SK-N-SH (cell line): Measurements from ENCODE around the gene EXOC3. TPM values are rescaled to one million over a fixed set of nuclear protein-coding genes. Genes with fewer than 3 reads are reported as not detected.

ENCODE experiments used
- CTCF ChIA-PET: fragments of 300-600, 350-600 bp; formaldehyde crosslinking; extraction: SDS; loops from one replicate; lab custom pipeline; 2021; lab: Yijun Ruan, JAX
- POLR2A ChIA-PET: fragments of 350-600 bp; sonication (Branson Sonifier 250); formaldehyde crosslinking; extraction: SDS; loops from one replicate; lab custom pipeline; 2020; ENCODE audit warnings: antibody characterized with exemption, inconsistent platforms; lab: Yijun Ruan, JAX
- DNase-seq: peaks from one replicate; pipeline ENCODE4 v3.0.0; 2012
- H2AFZ ChIP-seq: fragments of 200-600 bp; sonication (generic); 2 replicates; pipeline ENCODE4 v1.8.1; 2016; ENCODE audit warnings: antibody characterized with exemption, mild to moderate bottlenecking, low read depth
- H3F3A ChIP-seq: fragments of 200-600 bp; sonication (generic); replicated peaks from 2 replicates; pipeline ENCODE3; 2016; ENCODE audit warnings: antibody characterized with exemption, mild to moderate bottlenecking; ENCODE audit not compliant: insufficient read depth
- H3K27ac ChIP-seq, 2 experiments: fragments of 200-500 bp in 1 of 2; fragments of 200-600 bp in 1 of 2; sonication (Bioruptor generic) in 1 of 2; sonication (generic), shearing (Covaris generic) in 1 of 2; 2 replicates each; pipeline versions ENCODE4 v1.5.1 to v1.6.1; 2014 to 2016; ENCODE audit warnings: low read depth in 2 of 2, inconsistent platforms in 1 of 2, low read length in 1 of 2, mild to moderate bottlenecking in 1 of 2, mixed read lengths in 1 of 2
- H3K27me3 ChIP-seq: fragments of 200-600 bp; sonication (generic), shearing (Covaris generic); 2 replicates; pipeline ENCODE4 v1.6.1; 2016; ENCODE audit warnings: mixed run types; ENCODE audit not compliant: insufficient read depth
- H3K36me3 ChIP-seq, 2 experiments: fragments of 200-500 bp in 1 of 2; fragments of 200-600 bp in 1 of 2; sonication (Bioruptor generic) in 1 of 2; sonication (generic) in 1 of 2; replicated peaks in 1 of 2; 2 replicates each; pipeline versions ENCODE3 to v1.5.1; 2014 to 2016; ENCODE audit warnings: low read length in 1 of 2, mild to moderate bottlenecking in 1 of 2; ENCODE audit not compliant: insufficient read depth in 2 of 2, control insufficient read depth in 1 of 2
- H3K4me1 ChIP-seq, 2 experiments: fragments of 200-500 bp in 1 of 2; fragments of 200-600 bp in 1 of 2; sonication (Bioruptor generic) in 1 of 2; sonication (generic), shearing (Covaris generic) in 1 of 2; 2 replicates each; pipeline versions ENCODE4 v1.5.1 to v1.6.1; 2014 to 2016; ENCODE audit warnings: low read depth in 1 of 2, low read length in 1 of 2, mixed run types in 1 of 2; ENCODE audit not compliant: insufficient read depth in 2 of 2, control insufficient read depth in 1 of 2
- H3K4me2 ChIP-seq: fragments of 200-600 bp; sonication (generic), shearing (Covaris generic); 2 replicates; pipeline ENCODE4 v1.6.1; 2017; ENCODE audit warnings: mixed run types
- H3K4me3 ChIP-seq, 2 experiments: fragments of 200-500 bp in 1 of 2; fragments of 200-600 bp in 1 of 2; sonication (Bioruptor generic) in 1 of 2; sonication (generic), shearing (Covaris generic) in 1 of 2; 2 replicates each; pipeline versions ENCODE4 v1.5.1 to v1.8.1; 2014 to 2016; ENCODE audit warnings: low read depth in 2 of 2, inconsistent platforms in 1 of 2, low read length in 1 of 2, mild to moderate bottlenecking in 1 of 2, mixed read lengths in 1 of 2, moderate library complexity in 1 of 2
- H3K79me2 ChIP-seq: fragments of 200-600 bp; sonication (generic); 2 replicates; pipeline ENCODE4 v1.8.1; 2017; ENCODE audit warnings: mild to moderate bottlenecking; ENCODE audit not compliant: insufficient read depth
- H3K9ac ChIP-seq: fragments of 200-600 bp; sonication (generic); 2 replicates; pipeline ENCODE4 v1.6.1; 2017; ENCODE audit warnings: mixed run types
- H3K9me2 ChIP-seq: fragments of 200-600 bp; sonication (generic); 2 replicates; pipeline ENCODE4 v1.6.1; 2017; ENCODE audit warnings: mixed run types
- H3K9me3 ChIP-seq: fragments of 200-600 bp; sonication (generic); 2 replicates; pipeline ENCODE4 v1.6.1; 2017; ENCODE audit warnings: mixed run types, mild to moderate bottlenecking, moderate library complexity
- H4K20me1 ChIP-seq: fragments of 200-600 bp; sonication (generic); 2 replicates; pipeline ENCODE4 v1.6.1; 2017; ENCODE audit warnings: mild to moderate bottlenecking, mixed run types; ENCODE audit not compliant: insufficient read depth
- FOXJ3 ChIP-seq: sonication (generic); formaldehyde crosslinking; IDR thresholded peaks from 2 replicates; pipeline ENCODE4 v1.5.1; 2020; ENCODE audit warnings: mild to moderate bottlenecking, missing genetic modification reagents
- GATA2 ChIP-seq: sonication (generic); formaldehyde crosslinking; IDR thresholded peaks from 2 replicates; pipeline ENCODE4 v1.5.0; 2020; ENCODE audit warnings: mild to moderate bottlenecking, missing genetic modification reagents
- MEF2A ChIP-seq: IDR thresholded peaks from 2 replicates; pipeline ENCODE4 v1.4.0; 2012; ENCODE audit warnings: low read depth, borderline replicate concordance
- MXI1 ChIP-seq: IDR thresholded peaks from 2 replicates; pipeline ENCODE4 v1.6.1; 2012; ENCODE audit warnings: mild to moderate bottlenecking, low read depth, low read length, improper control_type of control experiment
- NFIC ChIP-seq: IDR thresholded peaks from 2 replicates; pipeline ENCODE4 v1.4.0; 2012; ENCODE audit warnings: borderline replicate concordance
- NRF1 ChIP-seq: IDR thresholded peaks from 2 replicates; pipeline ENCODE4 v1.6.1; 2012; ENCODE audit warnings: low read depth, mild to moderate bottlenecking, low read length
- RAD21 ChIP-seq: IDR thresholded peaks from 2 replicates; pipeline ENCODE4 v1.6.1; 2012; ENCODE audit warnings: mild to moderate bottlenecking, low read length
- RCOR1 ChIP-seq: fragments of 150-350 bp; IDR thresholded peaks from 2 replicates; pipeline ENCODE4 v1.6.1; 2017; ENCODE audit warnings: antibody characterized with exemption, low read length
- RFX5 ChIP-seq: IDR thresholded peaks from 2 replicates; pipeline ENCODE4 v1.6.1; 2012; ENCODE audit warnings: mild to moderate bottlenecking, improper control_type of control experiment, low read length
- RXRA ChIP-seq: IDR thresholded peaks from 2 replicates; pipeline ENCODE4 v1.4.0; 2012; ENCODE audit warnings: low read depth, mild to moderate bottlenecking, borderline replicate concordance
- SIN3A ChIP-seq: IDR thresholded peaks from 2 replicates; pipeline ENCODE4 v1.6.1; 2012; ENCODE audit warnings: low read depth, mild to moderate bottlenecking, low read length, moderate library complexity, borderline replicate concordance
- SMC3 ChIP-seq: IDR thresholded peaks from 2 replicates; pipeline ENCODE4 v1.6.1; 2012; ENCODE audit warnings: low read depth, low read length, improper control_type of control experiment
- TAF1 ChIP-seq: IDR thresholded peaks from 2 replicates; pipeline ENCODE4 v1.6.1; 2012; ENCODE audit warnings: low read depth, mild to moderate bottlenecking, low read length, moderate library complexity, borderline replicate concordance
- TCF12 ChIP-seq: IDR thresholded peaks from 2 replicates; pipeline ENCODE4 v1.4.0; 2012
- YY1 ChIP-seq: IDR thresholded peaks from 2 replicates; pipeline ENCODE4 v1.4.0; 2012; ENCODE audit warnings: low read depth, mild to moderate bottlenecking
- WGBS: methylation state at CpG from one replicate; pipeline ENCODE4 v1.1.6; 2017; ENCODE audit warnings: low lambda C conversion rate; 5-methylcytosine and 5-hydroxymethylcytosine counted together
- polyA plus RNA-seq, 3 experiments: library from polyadenylated mRNA; depleted of rRNA; stranded (reverse); fragments of >200 nt; gene quantifications; 2 replicates each; pipeline ENCODE4 v1.2.3, GENCODE V29; 2012
- TF ChIP-seq, protein P1 (sequence below): IDR thresholded peaks from 2 replicates; pipeline ENCODE4 v1.4.0; 2012; ENCODE audit warnings: low read depth
- TF ChIP-seq, protein P2 (sequence below): IDR thresholded peaks from 2 replicates; pipeline ENCODE4 v1.4.0; 2012; ENCODE audit warnings: low read depth, borderline replicate concordance
- TF ChIP-seq, protein P3 (sequence below): fragments of 200-600 bp; sonication (generic); IDR thresholded peaks from 2 replicates; pipeline ENCODE4 v1.6.1; 2017; ENCODE audit warnings: antibody characterized with exemption, mild to moderate bottlenecking, moderate library complexity
- TF ChIP-seq, protein P4 (sequence below): IDR thresholded peaks from 2 replicates; pipeline ENCODE4 v1.6.1; 2012; ENCODE audit warnings: mild to moderate bottlenecking, low read depth, low read length, moderate library complexity

EXOC3 gene
- polyA plus RNA-seq, 1 of the 3 experiments (the other 2 are of a cell fraction), result 25.7 TPM

DNA sequence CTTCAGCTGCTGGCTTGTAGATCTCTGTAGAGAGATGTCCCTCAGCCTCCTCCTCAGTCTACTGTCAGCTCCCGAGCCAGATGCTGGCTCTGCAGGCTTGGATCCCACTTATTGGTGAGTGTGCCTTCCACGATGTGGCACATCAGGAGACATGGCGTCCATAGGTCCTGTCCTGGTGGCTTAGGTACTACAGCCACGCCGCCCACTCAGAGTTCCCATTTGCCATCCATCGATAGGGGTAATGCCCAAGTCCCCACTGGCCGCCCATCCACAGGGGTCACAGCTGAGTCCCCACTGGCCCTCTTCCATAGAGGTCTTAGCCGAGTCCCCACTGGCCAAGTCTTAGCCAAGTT, 17.3 kb downstream of the EXOC3 start:
- TF ChIP-seq NRF1, result no peak
- TF ChIP-seq, protein P1, sequence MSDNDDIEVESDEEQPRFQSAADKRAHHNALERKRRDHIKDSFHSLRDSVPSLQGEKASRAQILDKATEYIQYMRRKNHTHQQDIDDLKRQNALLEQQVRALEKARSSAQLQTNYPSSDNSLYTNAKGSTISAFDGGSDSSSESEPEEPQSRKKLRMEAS, result no peak
- no peak for TF ChIP-seq GATA2 (CRISPR knock-in tag)
- no peak for TF ChIP-seq MXI1
- TF ChIP-seq TCF12, result no peak
- no peak for TF ChIP-seq RFX5
- no peak for TF ChIP-seq TAF1
- no peak for TF ChIP-seq RCOR1
- TF ChIP-seq, protein P2, sequence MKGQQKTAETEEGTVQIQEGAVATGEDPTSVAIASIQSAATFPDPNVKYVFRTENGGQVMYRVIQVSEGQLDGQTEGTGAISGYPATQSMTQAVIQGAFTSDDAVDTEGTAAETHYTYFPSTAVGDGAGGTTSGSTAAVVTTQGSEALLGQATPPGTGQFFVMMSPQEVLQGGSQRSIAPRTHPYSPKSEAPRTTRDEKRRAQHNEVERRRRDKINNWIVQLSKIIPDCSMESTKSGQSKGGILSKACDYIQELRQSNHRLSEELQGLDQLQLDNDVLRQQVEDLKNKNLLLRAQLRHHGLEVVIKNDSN, result no peak
- no peak for TF ChIP-seq RAD21
- no peak for TF ChIP-seq RXRA
- no peak for TF ChIP-seq NFIC
- TF ChIP-seq, protein P3, sequence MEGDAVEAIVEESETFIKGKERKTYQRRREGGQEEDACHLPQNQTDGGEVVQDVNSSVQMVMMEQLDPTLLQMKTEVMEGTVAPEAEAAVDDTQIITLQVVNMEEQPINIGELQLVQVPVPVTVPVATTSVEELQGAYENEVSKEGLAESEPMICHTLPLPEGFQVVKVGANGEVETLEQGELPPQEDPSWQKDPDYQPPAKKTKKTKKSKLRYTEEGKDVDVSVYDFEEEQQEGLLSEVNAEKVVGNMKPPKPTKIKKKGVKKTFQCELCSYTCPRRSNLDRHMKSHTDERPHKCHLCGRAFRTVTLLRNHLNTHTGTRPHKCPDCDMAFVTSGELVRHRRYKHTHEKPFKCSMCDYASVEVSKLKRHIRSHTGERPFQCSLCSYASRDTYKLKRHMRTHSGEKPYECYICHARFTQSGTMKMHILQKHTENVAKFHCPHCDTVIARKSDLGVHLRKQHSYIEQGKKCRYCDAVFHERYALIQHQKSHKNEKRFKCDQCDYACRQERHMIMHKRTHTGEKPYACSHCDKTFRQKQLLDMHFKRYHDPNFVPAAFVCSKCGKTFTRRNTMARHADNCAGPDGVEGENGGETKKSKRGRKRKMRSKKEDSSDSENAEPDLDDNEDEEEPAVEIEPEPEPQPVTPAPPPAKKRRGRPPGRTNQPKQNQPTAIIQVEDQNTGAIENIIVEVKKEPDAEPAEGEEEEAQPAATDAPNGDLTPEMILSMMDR, result no peak
- TF ChIP-seq MEF2A, result no peak
- TF ChIP-seq SIN3A, result no peak
- TF ChIP-seq YY1, result no peak
- no peak for TF ChIP-seq SMC3
- TF ChIP-seq, protein P4, sequence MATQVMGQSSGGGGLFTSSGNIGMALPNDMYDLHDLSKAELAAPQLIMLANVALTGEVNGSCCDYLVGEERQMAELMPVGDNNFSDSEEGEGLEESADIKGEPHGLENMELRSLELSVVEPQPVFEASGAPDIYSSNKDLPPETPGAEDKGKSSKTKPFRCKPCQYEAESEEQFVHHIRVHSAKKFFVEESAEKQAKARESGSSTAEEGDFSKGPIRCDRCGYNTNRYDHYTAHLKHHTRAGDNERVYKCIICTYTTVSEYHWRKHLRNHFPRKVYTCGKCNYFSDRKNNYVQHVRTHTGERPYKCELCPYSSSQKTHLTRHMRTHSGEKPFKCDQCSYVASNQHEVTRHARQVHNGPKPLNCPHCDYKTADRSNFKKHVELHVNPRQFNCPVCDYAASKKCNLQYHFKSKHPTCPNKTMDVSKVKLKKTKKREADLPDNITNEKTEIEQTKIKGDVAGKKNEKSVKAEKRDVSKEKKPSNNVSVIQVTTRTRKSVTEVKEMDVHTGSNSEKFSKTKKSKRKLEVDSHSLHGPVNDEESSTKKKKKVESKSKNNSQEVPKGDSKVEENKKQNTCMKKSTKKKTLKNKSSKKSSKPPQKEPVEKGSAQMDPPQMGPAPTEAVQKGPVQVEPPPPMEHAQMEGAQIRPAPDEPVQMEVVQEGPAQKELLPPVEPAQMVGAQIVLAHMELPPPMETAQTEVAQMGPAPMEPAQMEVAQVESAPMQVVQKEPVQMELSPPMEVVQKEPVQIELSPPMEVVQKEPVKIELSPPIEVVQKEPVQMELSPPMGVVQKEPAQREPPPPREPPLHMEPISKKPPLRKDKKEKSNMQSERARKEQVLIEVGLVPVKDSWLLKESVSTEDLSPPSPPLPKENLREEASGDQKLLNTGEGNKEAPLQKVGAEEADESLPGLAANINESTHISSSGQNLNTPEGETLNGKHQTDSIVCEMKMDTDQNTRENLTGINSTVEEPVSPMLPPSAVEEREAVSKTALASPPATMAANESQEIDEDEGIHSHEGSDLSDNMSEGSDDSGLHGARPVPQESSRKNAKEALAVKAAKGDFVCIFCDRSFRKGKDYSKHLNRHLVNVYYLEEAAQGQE, result no peak
- no peak for TF ChIP-seq FOXJ3
- H3K4me3 ChIP-seq, result no peak overlapping the region
- H3K9ac ChIP-seq, result no peak overlapping the region
- no peaks in the 10 kb centered on the region for H3F3A ChIP-seq
- DNase-seq, result no peak
- CTCF ChIA-PET, result no interaction called here
- peaks cover 21% of the 10 kb centered on the region for H3K79me2 ChIP-seq
- WGBS, result 88% methylated on average over 7 of the region's 8 CpGs
- H3K27me3 ChIP-seq, result no peaks in the 10 kb centered on the region
- POLR2A ChIA-PET, result no interaction called here
- no peak overlapping the region for H3K4me2 ChIP-seq
- H2AFZ ChIP-seq, result no peak overlapping the region
- H3K9me2 ChIP-seq, result no peaks in the 10 kb centered on the region
- no peak overlapping the region for H3K27ac ChIP-seq
- H3K36me3 ChIP-seq, result peaks cover 29 to 85% of the 10 kb centered on the region in 2 experiments
- 0 out of 2 replicates have a peak, but pooled peaks cover 6% of the 10 kb centered on the region for H4K20me1 ChIP-seq
- H3K9me3 ChIP-seq, result no peaks in the 10 kb centered on the region
- no peaks in the 10 kb centered on the region for H3K4me1 ChIP-seq
